C4-2B (cell line): ENCODE measurements around the gene NUP42.

ENCODE experiments used
- CTCF ChIP-seq: fragments of 450-650 bp; conservative IDR thresholded peaks from 2 replicates; pipeline ENCODE4 v1.5.1; 2017; ENCODE audit warnings: mild to moderate bottlenecking
- ZFX ChIP-seq: fragments of 450-650 bp; IDR thresholded peaks from 2 replicates; pipeline ENCODE4 v1.6.1; 2017

- TF ChIP-seq CTCF, result no peak
- TF ChIP-seq ZFX, result no peak
These were observed 4.1 kb downstream of the NUP42 start for GRCh38 chr7:23185980-23186379.
